Measurements from ENCODE around the gene LEKR1. TPM values are rescaled to one million over a fixed set of nuclear protein-coding genes. Genes with fewer than 3 reads are reported as not detected.

The LEKR1 gene
- total and polyA plus RNA-seq, 7 donors: 0.12 to 0.79 (median 0.32) TPM; not detected in 2

DNA sequence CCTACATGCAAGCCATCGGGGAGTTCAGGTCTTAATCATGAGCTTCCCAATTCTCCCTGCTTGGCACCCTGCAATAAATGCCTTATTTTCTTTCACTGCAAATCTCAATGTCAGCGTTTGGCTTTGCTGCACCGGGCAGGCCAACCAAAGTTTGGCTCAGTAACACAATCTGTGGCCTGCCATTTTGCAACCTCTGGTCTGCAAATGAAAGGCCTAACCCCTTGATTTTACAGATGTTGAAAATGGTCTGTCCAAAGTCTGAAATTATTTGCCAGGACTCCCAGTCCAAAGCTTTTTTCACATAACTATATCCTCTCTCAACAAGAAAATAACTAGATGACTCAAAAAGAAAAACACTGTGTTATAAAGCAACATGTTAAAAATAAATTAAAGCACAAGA lies 34.0 kb upstream of the LEKR1 start:
- intact Hi-C loops (cut with DNase I): no loop called here
- Histone ChIP-seq H3K36me3 (ENCODE audit: insufficient read depth in 1 of 2, low read depth in 1 of 2) (no peaks in the 10 kb centered on the region), H3K27me3 (ENCODE audit: insufficient read depth in 3 of 3, low read length in 2 of 3) (no peaks in the 10 kb centered on the region), H3K9me3 (no peaks in the 10 kb centered on the region), H3K27ac (no peak overlapping the region), H3K4me1 (no peaks in the 10 kb centered on the region), H3K4me3 (no peak overlapping the region)
- TF ChIP-seq, protein P1, sequence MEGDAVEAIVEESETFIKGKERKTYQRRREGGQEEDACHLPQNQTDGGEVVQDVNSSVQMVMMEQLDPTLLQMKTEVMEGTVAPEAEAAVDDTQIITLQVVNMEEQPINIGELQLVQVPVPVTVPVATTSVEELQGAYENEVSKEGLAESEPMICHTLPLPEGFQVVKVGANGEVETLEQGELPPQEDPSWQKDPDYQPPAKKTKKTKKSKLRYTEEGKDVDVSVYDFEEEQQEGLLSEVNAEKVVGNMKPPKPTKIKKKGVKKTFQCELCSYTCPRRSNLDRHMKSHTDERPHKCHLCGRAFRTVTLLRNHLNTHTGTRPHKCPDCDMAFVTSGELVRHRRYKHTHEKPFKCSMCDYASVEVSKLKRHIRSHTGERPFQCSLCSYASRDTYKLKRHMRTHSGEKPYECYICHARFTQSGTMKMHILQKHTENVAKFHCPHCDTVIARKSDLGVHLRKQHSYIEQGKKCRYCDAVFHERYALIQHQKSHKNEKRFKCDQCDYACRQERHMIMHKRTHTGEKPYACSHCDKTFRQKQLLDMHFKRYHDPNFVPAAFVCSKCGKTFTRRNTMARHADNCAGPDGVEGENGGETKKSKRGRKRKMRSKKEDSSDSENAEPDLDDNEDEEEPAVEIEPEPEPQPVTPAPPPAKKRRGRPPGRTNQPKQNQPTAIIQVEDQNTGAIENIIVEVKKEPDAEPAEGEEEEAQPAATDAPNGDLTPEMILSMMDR (IDR thresholded peaks at IDR 0.05): no peak
- ATAC-seq: no peak
- no peak for DNase-seq
- WGBS, 3 donors: 45 to 69% (median 50%) methylated on average over 3 of the region's 3 CpGs

DNA sequence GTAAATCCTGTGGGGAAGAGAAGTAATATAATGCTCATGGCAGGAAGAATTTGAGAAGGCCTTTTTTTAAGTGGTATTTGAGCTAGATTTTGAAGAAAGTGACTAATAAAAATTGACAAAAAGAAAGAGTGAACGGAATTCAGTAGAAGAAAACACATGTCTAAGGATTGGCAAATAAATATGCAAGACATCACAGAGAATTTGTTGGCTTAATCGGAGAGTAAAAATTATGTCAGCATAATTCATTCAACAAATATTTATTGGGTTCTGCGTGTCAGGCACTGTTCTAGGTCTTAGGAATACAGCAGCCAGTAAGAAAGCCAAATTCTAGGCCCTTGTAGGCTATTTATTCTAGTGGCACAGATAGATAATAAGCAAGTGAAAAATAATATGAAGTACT lies 33.6 kb upstream of the LEKR1 start:
- DNase-seq: no peak
- Histone ChIP-seq H3K9me3 (no peaks in the 10 kb centered on the region), H3K36me3 (ENCODE audit: insufficient read depth in 1 of 2, low read depth in 1 of 2) (no peaks in the 10 kb centered on the region), H3K27me3 (ENCODE audit: insufficient read depth in 3 of 3, low read length in 2 of 3) (no peaks in the 10 kb centered on the region), H3K4me3 (no peak overlapping the region), H3K4me1 (no peaks in the 10 kb centered on the region), H3K27ac (no peak overlapping the region)
- WGBS, 3 donors: 43 to 74% (median 46%) methylated on average over 3 of the region's 3 CpGs
- no peak for ATAC-seq
- TF ChIP-seq, protein P1 (IDR thresholded peaks at IDR 0.05): no peak
- intact Hi-C loops (cut with DNase I): no loop called here

- WGBS, 3 donors: 80 to 87% (median 85%) methylated on average over 2 of the region's 2 CpGs
- no peaks in the 10 kb centered on the region for H3K36me3 ChIP-seq (ENCODE audit: insufficient read depth in 1 of 2, low read depth in 1 of 2)
- DNase-seq (no peak), ATAC-seq (no peak)
- TF ChIP-seq, protein P1 (IDR thresholded peaks at IDR 0.05): no peak
- no peaks in the 10 kb centered on the region for H3K27me3 ChIP-seq (ENCODE audit: insufficient read depth in 3 of 3, low read length in 2 of 3)
- intact Hi-C loops (cut with DNase I): no loop called here
- H3K9me3 ChIP-seq: no peaks in the 10 kb centered on the region
- no peaks in the 10 kb centered on the region for H3K4me1 ChIP-seq
- H3K4me3 ChIP-seq: no peak overlapping the region
- no peak overlapping the region for H3K27ac ChIP-seq
Measured at GRCh38 chr3:156792945-156793344, 33.2 kb upstream of the LEKR1 start.

GRCh38 chr3:156793400-156793799 lies 32.8 kb upstream of the LEKR1 start:
- ATAC-seq (no peak), DNase-seq (no peak)
- no peak overlapping the region for H3K27ac ChIP-seq
- no peaks in the 10 kb centered on the region for H3K27me3 ChIP-seq (ENCODE audit: insufficient read depth in 3 of 3, low read length in 2 of 3)
- no peaks in the 10 kb centered on the region for H3K9me3 ChIP-seq
- WGBS, 3 donors: 70 to 81% (median 77%) methylated on average over 1 of the region's 1 CpG
- TF ChIP-seq, protein P1 (IDR thresholded peaks at IDR 0.05): no peak
- intact Hi-C loops (cut with DNase I): no loop called here
- H3K4me3 ChIP-seq: no peak overlapping the region
- H3K4me1 ChIP-seq: no peaks in the 10 kb centered on the region
- no peaks in the 10 kb centered on the region for H3K36me3 ChIP-seq (ENCODE audit: insufficient read depth in 1 of 2, low read depth in 1 of 2)

DNA sequence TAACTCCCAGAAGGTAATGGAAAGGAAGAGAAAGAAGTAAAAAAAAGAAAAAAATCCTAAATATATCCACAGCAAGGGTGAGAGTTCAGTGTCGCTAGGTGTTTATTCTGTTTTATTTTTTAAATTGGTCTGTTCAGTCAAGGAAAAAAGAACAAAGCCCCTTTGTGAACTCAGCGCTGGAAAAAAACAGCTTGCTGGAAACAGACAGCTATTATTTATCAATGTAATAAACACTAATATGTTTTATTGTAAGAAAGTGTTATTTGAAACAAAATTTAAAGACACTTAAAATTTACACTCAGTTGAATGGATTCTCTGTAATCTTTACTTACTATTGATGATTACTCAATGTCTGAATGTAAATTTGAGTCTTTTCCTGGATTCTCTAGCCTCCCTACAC lies 32.3 kb upstream of the LEKR1 start:
- ATAC-seq: no peak

More for the DNA sequence above, 32.3 kb upstream of the LEKR1 start:
- 75 to 92% (median 79%) methylated on average over 2 of the region's 2 CpGs for WGBS, 3 donors
- no peak for DNase-seq
- Histone ChIP-seq H3K4me3 (no peak overlapping the region), H3K9me3 (no peaks in the 10 kb centered on the region), H3K27me3 (ENCODE audit: insufficient read depth in 3 of 3, low read length in 2 of 3) (no peaks in the 10 kb centered on the region), H3K36me3 (ENCODE audit: insufficient read depth in 1 of 2, low read depth in 1 of 2) (no peaks in the 10 kb centered on the region), H3K27ac (no peak overlapping the region), H3K4me1 (no peaks in the 10 kb centered on the region)
- intact Hi-C loops (cut with DNase I): no loop called here
- TF ChIP-seq, protein P1 (IDR thresholded peaks at IDR 0.05): no peak

Measured in psoas muscle (tissue), 8 donors.